ENCODE data around the gene DNAJB8. TPM values are rescaled to one million over a fixed set of nuclear protein-coding genes. Genes with fewer than 3 reads are reported as not detected.

DNAJB8 gene
- polyA plus RNA-seq, 4 donors: not detected

DNA sequence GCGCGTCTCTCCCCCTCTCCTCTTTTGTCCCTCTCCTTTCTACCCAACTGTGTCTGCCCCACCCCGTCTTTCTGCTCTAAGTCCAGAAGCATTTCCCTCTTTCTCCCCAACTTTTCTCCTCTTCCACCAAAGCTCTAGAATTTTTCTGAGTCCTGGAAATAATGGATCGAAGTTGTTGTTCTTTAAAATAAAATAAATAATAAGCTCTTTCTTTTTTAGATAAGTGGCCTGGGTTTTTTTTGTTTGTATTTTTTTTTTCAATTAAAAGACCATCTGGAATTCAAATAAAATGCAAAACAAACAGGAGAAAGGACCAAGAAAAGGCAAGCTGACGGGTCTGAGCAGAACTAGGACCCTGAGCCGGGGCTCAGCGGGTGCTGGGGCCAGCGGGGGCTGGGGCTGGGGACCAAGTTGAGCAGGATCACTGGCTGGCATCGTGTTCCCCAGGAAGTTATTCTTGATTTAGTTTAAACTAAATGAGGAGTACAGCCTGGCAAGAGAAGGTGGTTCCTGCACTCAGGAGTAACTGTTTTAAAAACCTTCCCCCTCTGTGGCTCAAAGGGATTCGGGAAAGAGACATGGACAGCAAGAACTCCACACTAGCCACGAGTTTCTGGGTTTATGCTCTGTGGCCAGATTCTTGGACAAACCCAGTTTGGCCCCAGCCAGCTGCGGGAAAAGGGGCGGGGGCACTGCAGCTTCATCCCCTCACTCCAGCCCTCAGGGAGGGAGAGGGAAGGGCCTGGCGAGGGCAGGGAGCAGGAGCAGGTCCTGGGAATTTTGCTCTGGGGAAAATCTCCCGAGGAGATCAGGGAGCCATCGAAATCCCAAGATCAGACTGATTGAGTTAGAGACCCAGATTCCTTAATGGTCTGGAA is 18.0 kb upstream of the DNAJB8 start:
- DNase-seq (ENCODE audit: low read depth in 4 of 4, low spot score in 3 of 4): no peak

- DNase-seq (ENCODE audit: low read depth in 4 of 4, low spot score in 3 of 4): no peak
Observed at GRCh38 chr3:128483657-128484403, 17.1 kb upstream of the DNAJB8 start.

DNA sequence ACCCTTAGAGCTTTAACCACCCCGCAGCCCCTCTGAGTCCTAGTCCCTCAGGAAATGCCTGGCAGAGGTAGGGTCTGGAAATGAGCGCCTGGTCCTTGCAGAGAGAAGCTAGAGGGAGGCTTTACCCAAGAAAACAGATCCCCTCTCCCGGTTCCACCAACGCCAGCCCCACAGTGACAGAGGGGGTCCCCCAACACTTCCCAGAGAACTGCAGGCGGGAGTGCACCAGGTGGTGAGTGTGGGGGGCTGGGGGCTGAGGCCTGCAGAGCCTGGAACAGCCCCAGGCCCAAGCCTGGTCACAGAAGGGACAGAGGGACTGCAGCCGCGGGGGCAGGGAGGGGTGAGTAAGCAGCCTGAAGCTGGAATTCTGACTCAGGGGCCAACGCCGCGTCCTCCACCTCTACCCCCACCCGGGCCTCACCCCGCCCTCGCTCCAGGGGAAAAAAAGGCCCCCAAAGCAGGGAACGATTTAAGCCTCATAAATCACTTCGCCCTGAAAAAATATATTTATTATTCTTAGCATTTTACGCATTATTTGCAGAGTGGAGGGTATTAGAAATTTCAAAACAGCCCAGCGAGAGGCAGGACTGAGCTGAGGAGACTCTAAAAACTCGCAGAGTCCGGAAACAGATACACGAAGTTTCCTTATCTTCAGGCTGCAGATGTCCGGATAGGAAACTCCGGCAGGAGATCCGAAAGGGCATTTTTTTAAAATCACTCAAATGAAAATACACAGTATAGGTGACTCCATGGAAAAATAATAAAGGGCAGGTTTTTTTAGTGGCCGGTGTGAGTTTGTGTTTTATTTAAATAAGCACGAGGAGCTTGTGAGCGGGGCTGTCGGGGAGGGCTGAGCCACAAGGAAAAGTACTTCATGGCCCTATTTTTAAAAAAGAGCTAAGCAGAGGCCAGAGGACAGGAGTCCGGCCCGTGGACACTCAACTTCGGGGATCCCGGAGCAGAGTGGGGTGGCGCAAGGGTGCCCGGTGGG is 16.3 kb upstream of the DNAJB8 start:
- DNase-seq (ENCODE audit: low read depth in 4 of 4, low spot score in 3 of 4): no peak

DNA sequence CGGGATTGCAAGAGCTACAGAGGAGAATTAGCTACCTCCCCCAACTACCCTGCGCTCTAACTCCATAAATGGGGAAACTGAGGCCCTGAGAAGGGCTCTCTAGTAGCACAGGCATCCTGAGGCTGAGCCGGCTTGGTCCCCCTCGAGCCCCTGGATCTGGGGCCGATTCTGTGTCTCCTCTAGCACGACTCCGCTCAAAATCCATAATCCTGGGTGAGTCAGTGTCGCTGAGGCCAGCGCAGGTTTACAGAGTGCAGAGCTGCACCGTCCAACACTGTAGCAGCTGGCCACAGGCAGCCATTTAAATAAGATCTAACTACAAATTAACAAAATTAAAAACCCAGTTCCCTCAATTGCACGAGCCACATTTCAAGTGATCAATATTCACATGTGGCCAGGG is 15.5 kb upstream of the DNAJB8 start:
- DNase-seq (ENCODE audit: low read depth in 4 of 4, low spot score in 3 of 4): no peak

DNA sequence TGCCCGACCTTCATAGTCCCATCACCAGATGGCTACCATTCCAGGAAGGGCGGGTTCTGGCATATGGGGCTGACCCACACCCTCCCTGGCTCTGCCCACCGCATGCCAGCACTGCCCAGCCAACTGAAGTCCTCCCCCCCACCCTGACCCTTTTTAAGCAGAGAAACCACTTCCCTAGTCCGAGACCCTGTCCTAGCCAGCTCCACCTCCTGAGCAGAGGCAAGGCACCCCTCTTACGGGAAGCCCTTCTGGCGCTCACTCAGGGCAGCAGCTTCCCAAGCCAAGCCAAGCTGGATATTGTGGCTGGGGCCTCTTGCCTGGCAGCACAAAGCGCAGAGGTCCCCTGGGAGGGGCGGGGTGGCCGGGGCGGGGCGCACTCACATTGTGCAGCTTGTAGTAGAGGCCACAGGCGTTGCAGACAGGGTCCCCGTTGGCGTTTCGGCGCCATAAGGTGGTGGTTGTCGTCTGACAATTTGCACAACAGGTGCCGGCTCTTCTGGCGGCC is 14.8 kb upstream of the DNAJB8 start:
- no peak for DNase-seq (ENCODE audit: low read depth in 4 of 4, low spot score in 3 of 4)

- DNase-seq (ENCODE audit: low read depth in 4 of 4, low spot score in 3 of 4): no peak
Observed at GRCh38 chr3:128480717-128481437, 14.2 kb upstream of the DNAJB8 start.

- no peak for DNase-seq (ENCODE audit: low read depth in 4 of 4, low spot score in 3 of 4)
Observed at GRCh38 chr3:128480278-128480677, 13.6 kb upstream of the DNAJB8 start.

- DNase-seq (ENCODE audit: low read depth in 4 of 4, low spot score in 3 of 4): no peak
Observed at GRCh38 chr3:128479558-128480086, 12.9 kb upstream of the DNAJB8 start.

- DNase-seq (ENCODE audit: low read depth in 4 of 4, low spot score in 3 of 4): no peak
Observed at GRCh38 chr3:128478576-128479506, 12.2 kb upstream of the DNAJB8 start.

DNA sequence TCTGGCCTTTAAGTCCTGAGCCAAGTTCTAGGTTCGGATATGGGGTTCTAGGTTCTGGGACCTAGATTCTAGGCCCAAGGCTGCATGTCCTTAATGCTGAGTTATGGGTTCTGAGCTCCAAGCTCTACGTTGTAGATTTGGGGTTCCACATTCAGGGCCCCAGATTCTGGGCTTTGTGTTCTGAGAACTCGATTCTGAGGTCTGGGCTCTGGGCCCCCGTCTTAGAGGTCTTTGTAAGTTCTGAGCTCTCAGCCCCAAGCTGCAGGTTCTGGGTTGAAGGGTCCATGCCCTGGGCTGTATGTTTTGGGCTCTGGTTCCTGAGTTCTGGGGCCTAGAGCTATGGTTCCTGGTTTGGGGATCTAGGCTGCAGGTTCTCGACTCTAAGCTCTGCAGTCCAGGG is 10.0 kb upstream of the DNAJB8 start:
- no peak for DNase-seq (ENCODE audit: low read depth in 4 of 4, low spot score in 3 of 4)

GRCh38 chr3:128475355-128475754 is 8.7 kb upstream of the DNAJB8 start:
- DNase-seq (ENCODE audit: low read depth in 4 of 4, low spot score in 3 of 4): no peak

DNA sequence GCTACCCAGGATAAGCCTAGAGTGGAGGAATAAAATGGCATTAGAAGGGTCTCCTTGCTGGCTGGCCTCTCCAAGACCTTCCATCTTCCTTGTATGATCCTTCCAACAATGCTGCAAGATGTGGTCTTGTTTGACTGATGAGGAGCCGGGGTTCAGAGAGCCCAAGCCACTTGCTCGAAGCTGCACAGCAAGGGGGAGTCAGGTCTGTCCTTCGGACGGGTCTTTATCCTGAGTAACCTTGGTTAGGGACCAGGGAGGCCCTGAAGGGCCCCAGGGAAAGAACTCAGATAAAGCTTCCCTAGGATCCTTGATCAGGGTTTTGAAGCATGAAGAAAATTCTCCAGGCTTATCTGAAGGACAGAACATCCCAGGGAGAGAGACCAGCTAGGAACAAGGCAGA is 7.0 kb upstream of the DNAJB8 start:
- no peak for DNase-seq (ENCODE audit: low read depth in 4 of 4, low spot score in 3 of 4)

DNA sequence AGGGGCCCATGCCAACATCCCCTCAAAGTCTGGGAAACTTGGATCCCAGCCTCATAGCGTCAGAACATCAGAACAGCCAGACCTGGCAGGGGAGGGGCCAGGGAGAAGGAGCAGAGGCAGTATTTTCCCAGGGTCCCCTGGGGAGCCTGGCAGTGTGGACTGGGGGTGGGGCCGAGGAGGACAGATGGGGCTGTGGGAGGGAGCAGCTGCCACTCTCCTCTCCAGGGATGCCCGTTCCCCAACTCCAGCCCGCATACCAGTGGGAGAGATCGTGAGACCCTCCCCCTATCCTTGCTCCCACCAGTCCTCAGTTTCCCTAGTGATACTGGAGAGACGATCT is 6.5 kb upstream of the DNAJB8 start:
- DNase-seq (ENCODE audit: low read depth in 4 of 4, low spot score in 3 of 4): no peak

DNA sequence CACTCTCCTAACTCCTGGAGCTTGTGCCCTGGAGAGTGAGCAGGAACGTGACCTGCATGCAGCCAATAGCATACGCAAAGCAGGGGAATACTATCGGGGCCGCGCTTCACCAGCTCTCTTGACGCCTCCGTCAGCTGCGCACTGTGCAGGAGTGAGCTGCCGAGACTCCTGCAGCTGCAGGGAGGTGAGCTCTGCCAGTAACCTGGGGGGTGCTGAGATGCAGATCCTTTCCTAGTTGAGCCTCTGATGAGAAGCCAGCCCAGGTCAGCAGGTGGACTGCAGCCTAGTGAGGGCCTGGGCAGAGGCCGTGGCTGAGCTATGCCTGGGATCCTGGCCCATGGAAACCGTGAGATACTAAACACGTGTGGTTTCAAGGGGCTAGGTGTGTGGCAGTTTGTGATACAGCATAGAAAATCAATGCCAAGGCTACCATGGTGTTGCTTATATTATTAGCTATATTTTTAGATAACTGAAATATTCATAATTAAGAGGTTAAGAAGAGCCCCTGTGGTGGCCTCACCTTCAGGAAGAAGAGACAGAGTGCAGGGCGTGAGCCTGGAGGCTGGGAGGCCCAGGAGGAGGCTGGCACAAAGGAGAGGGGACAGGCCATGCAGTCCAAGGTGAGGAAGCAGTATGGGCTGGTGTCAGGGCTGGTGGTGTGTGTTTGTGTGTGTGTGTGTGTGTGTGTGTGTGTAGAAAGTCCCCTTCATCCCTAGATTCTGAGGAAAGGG is 5.9 kb upstream of the DNAJB8 start:
- no peak for DNase-seq (ENCODE audit: low read depth in 4 of 4, low spot score in 3 of 4)

- DNase-seq (ENCODE audit: low read depth in 4 of 4, low spot score in 3 of 4): no peak
Observed at GRCh38 chr3:128471720-128472119, 5.0 kb upstream of the DNAJB8 start.

- DNase-seq (ENCODE audit: low read depth in 4 of 4, low spot score in 3 of 4): no peak
Observed at GRCh38 chr3:128471110-128471509, 4.4 kb upstream of the DNAJB8 start.

DNA sequence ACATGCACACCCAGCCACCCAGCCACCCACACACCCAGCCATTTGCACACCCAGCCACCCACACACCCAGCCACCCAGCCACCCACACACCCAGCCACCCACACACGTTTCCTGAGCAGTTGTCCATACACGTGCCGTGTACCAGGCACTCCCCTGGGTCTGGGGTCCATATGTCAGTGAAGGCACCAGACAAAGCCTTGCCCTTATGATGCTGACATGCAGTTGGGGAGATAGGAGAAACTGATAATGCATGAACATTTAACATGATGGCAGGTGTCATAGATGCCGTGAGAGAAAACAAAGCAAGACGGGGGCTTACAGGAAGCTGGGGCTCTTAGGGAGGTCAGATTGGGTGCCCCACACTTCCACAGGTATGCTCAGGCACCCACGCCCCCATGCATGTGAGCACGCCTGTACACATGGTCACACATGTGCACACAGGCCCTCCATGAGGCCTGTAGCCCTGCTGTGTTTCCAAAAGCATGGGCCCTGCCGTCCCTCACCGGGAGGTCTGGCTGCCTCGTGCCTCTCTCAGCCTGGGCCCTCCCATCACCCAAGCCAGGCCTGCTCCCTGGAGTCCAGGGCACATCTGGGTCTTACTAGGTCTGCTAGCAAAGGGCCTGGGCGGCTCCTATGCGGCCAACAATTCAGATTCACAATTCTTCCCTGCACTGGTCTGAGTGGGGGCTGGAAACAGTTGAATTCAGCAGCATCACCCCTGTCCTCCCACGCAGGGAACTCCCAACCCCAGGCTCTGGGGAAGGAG is 3.6 kb upstream of the DNAJB8 start:
- DNase-seq (ENCODE audit: low read depth in 4 of 4, low spot score in 3 of 4): no peak
